Subcutaneous adipose tissue (tissue), 4 donors: ENCODE data around the gene TMEM120B. TPM values are rescaled to one million over a fixed set of nuclear protein-coding genes. Genes with fewer than 3 reads are reported as not detected.

Experiments
- total RNA-seq, 4 donors: library from RNA; depleted of rRNA; stranded (reverse); fragments of >200 nt; gene quantifications; one replicate each; pipeline ENCODE4 v1.1.0, GENCODE V29; 2016
- TF ChIP-seq, protein P1 (sequence below): fragments of 450-650 bp; IDR thresholded peaks from one replicate; pipeline ENCODE4 v1.5.1; 2016; ENCODE audit warnings: low read depth, mild to moderate bottlenecking, control low read depth, antibody characterized with exemption, moderate library complexity

TMEM120B gene
- total RNA-seq, 4 donors from 2014 or later: 2.7 to 15.4 (median 3.2) TPM

DNA sequence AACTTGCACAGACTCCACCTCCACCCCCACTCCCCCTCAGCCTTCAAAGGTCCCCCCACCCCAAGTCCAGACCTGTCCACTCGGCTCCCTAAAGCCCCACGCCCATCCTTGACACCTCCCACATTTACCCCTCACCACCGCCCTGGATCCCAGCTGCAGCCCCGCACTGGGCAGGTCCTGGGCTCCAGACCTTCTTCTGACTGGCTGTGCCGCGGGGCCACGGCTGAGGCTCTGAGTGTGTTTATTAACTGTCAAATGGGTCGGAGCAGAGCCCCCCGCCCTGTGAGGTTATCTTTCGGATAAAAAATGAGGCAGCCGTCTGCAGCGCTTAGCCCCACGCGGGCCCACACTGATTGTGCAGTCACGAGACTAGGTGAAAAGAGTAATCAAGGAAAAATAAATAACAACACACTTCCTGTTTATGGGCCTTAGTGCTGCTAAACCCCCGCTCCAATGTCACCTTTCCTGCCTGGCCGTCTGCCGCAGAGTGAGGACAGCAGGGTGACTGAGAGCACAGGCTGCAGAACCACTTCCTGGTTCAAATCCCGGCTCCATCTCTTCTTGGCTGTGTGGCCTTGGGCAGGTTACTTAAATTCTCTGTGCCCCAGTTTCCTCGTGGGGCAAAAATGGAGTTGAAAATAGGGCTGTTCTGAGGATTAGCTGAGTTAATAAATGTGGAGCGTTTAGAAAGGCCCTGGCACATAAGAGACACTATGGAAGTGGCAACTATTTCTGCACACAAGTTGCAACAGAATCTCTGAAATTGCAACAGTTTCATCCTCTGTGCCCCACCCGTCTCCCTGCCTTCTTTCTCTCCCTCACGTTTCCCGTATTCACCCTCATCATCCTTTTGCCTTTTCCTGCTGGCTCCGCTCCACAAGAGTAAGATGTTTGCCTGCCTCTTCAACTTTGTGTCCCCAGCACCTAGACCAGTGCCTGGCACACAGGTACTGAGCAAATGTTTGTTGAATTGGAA lies 100.7 kb downstream of the TMEM120B start:
- TF ChIP-seq, protein P1, sequence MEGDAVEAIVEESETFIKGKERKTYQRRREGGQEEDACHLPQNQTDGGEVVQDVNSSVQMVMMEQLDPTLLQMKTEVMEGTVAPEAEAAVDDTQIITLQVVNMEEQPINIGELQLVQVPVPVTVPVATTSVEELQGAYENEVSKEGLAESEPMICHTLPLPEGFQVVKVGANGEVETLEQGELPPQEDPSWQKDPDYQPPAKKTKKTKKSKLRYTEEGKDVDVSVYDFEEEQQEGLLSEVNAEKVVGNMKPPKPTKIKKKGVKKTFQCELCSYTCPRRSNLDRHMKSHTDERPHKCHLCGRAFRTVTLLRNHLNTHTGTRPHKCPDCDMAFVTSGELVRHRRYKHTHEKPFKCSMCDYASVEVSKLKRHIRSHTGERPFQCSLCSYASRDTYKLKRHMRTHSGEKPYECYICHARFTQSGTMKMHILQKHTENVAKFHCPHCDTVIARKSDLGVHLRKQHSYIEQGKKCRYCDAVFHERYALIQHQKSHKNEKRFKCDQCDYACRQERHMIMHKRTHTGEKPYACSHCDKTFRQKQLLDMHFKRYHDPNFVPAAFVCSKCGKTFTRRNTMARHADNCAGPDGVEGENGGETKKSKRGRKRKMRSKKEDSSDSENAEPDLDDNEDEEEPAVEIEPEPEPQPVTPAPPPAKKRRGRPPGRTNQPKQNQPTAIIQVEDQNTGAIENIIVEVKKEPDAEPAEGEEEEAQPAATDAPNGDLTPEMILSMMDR: no peak

DNA sequence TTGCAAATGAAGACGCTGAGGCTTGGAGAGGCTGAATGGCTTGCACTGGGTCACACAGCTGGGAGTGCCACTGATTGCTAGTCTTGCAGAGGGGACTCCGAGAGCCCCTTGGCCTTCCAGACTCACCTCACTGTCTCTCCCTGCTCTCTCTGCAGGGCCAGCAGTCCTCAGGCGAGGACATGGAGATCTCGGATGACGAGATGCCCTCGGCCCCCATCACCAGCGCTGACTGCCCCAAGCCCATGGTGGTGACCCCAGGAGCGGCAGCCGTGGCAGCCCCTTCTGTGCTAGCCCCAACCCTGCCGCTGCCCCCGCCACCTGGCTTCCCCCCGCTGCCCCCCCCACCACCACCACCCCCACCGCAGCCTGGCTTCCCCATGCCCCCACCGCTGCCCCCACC lies 101.4 kb downstream of the TMEM120B start:
- TF ChIP-seq, protein P1: no peak

- TF ChIP-seq, protein P1: no peak
These were observed 102.0 kb downstream of the TMEM120B start for GRCh38 chr12:121814429-121815119.

GRCh38 chr12:121815263-121815662 lies 102.7 kb downstream of the TMEM120B start:
- TF ChIP-seq, protein P1: no peak

DNA sequence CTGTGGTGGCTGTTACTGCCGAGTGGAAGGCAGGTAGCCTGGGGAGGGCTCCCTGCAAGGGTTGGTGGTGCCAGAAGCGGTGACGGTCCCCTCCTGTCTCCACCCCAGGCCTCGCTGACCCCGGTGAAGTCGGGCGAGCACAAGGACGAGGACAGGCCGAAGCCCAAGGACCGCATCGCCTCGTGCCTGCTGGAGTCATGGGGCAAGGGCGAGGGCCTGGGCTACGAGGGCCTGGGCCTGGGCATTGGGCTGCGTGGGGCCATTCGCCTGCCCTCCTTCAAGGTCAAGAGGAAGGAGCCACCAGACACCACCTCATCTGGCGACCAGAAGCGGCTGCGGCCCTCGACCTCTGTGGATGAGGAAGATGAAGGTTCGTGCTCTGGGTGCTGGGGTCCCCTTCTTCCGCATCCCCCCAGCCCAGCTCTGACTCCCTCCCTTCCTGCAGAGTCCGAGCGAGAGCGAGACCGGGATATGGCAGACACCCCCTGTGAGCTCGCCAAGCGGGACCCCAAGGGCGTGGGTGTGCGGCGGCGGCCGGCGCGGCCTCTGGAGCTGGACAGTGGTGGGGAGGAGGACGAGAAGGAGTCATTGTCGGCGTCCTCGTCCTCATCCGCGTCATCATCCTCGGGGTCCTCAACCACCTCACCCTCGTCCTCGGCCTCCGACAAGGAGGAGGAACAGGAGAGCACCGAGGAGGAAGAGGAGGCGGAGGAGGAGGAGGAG lies 104.5 kb downstream of the TMEM120B start:
- TF ChIP-seq, protein P1: no peak

DNA sequence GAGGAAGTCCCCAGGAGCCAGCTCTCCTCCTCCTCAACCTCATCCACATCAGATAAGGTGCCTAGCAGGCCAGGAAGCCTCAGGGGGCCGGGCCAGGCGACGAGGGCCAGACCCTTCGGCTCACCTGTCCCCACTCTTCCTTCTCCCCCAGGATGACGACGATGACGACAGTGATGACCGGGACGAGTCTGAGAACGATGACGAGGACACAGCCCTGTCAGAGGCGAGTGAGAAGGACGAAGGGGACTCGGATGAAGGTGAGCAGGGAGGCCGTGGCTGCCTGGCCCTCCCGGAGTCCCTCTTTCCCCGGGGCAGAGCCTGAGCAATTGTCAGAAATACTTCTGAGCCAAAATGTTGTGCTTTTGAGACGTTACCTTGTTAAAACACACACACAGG lies 105.1 kb downstream of the TMEM120B start:
- TF ChIP-seq, protein P1: no peak
